ENCODE results near the gene CHMP4B. TPM values are rescaled to one million over a fixed set of nuclear protein-coding genes. Genes with fewer than 3 reads are reported as not detected.

The CHMP4B gene, protein sequence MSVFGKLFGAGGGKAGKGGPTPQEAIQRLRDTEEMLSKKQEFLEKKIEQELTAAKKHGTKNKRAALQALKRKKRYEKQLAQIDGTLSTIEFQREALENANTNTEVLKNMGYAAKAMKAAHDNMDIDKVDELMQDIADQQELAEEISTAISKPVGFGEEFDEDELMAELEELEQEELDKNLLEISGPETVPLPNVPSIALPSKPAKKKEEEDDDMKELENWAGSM
- total RNA-seq: 100 to 1,000 TPM; 105 to 108 TPM

DNA sequence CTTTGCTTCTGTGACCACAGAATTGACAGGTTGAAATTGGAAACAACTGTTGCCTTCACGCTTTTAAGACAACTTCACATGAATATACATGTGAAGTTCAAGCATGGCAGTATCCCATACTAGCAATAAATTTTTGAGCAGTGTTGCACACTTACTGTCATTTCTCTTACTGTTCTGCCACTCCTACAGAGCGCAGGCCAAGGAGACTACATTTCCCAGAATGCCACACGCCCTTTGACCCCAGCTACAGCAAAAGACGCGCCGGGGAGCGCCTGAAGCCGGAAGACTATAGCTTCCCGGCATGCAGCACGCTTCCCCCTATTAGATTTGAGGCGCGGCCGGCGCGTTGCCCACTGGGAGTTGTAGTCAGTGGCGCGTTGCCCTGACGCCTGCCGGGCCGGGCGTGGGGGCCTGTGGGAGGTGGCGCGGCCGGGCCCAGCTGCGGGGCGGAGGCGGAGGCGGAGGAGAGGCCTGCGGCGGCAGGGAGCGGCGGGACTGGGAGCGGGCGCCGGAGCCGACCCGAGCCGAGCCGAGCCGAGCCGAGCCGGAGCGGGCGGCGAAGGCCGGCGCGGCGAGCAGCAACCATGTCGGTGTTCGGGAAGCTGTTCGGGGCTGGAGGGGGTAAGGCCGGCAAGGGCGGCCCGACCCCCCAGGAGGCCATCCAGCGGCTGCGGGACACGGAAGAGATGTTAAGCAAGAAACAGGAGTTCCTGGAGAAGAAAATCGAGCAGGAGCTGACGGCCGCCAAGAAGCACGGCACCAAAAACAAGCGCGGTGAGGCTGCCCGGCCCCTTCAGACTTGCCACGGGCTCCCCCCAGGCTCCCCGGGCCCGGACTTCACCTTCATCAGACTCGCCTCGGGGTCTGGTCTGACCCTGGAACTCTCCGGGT is at the start of gene CHMP4B:
Gene CHMP4B, plus strand, starts transcription at position 464 of the 891 bp plus-strand sequence. Its CDS starts 121 bp downstream, at position 585.
- POLR2A ChIA-PET: interaction anchor here (0.8 to 0.9 kb wide), 2 partner anchors 48 to 301 kb away, joined by 3 to 4 read pairs; partner anchors contain the start of gene EIF2S2
- Mint-ChIP-seq H3K36me3 (ENCODE audit: low read depth) (peaks cover 37% of the 10 kb centered on the region), H3K4me3 (peak within 1 kb of the TSS; percentile 97), H3K27ac (peak within 1 kb of the TSS; percentile 95), H3K4me1 (peaks cover 43% of the 10 kb centered on the region), H3K27me3 (peaks cover 2% of the 10 kb centered on the region), H3K9me3 (no peaks in the 10 kb centered on the region)
- peak; percentile 99 for DNase-seq
- CTCF ChIA-PET: interaction anchor here (0.7 to 2.1 kb wide), 4 partner anchors 12 to 380 kb away, joined by 3 to 4 read pairs (median 4); no protein-coding TSS in a partner anchor

DNA sequence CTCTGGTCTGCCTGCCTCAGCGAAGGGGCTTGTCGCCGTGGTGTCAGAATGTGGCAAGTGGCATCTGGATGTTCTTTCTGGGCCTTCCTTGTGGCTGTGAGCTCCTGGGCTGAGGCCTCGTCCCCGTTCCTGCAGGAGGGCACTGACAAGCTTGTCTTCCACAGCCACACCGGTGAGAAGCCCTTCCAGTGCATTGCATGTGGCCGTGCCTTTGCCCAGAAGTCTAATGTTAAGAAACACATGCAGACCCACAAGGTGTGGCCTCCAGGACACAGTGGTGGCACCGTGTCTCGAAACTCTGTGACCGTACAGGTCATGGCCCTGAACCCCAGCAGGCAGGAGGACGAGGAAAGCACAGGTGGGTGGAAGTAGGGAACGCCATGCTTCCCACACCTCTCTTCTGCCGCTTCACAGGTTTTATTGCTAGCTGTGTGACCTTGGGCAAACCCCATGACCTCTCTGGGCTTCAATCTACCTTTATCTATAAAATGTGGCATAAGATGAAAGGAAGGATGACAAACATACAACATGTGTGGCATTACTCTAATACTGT is 49.4 kb upstream of the CHMP4B start:
- Mint-ChIP-seq H3K4me3 (no peak overlapping the region), H3K27ac (no peak overlapping the region), H3K4me1 (no peaks in the 10 kb centered on the region), H3K27me3 (no peaks in the 10 kb centered on the region), H3K36me3 (ENCODE audit: low read depth) (peaks cover 22% of the 10 kb centered on the region), H3K9me3 (peaks cover 5% of the 10 kb centered on the region)
- ChIA-PET CTCF (interaction anchor here (1.7 kb wide), 1 partner anchor 7 kb away, joined by 3 read pairs; no protein-coding TSS in a partner anchor), POLR2A (no interaction called here)
- DNase-seq: no peak

- DNase-seq: no peak
- ChIA-PET POLR2A (no interaction called here), CTCF (no interaction called here)
- Mint-ChIP-seq H3K36me3 (ENCODE audit: low read depth) (peaks cover 6% of the 10 kb centered on the region), H3K27me3 (no peaks in the 10 kb centered on the region), H3K4me3 (no peak overlapping the region), H3K9me3 (no peaks in the 10 kb centered on the region), H3K4me1 (peaks cover 6% of the 10 kb centered on the region), H3K27ac (no peak overlapping the region)
Measured at GRCh38 chr20:33765099-33765498, 46.0 kb upstream of the CHMP4B start.

DNA sequence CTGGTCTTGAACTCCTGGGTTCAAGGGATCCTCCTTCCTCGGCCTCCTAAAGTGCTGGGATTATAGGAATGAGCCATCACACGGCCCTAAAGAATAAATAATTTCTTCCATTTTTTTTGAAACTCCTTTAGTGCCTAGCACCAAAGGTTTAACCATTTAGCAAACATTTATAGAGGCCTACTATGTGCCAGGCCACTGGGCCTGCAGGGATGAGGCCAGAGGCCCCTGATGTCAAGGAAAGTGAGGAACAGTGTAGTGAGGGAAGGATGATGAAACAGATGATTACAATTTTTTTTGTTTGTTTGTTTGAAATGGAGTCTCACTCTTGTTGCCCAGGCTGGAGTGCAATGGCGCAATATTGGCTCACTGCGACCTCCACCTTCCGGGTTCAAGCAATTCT is 45.6 kb upstream of the CHMP4B start:
- ChIA-PET POLR2A (no interaction called here), CTCF (no interaction called here)
- Mint-ChIP-seq H3K27ac (no peak overlapping the region), H3K9me3 (no peaks in the 10 kb centered on the region), H3K36me3 (ENCODE audit: low read depth) (peaks cover 5% of the 10 kb centered on the region), H3K4me3 (no peak overlapping the region), H3K27me3 (no peaks in the 10 kb centered on the region), H3K4me1 (peaks cover 6% of the 10 kb centered on the region)
- DNase-seq: no peak

- peaks cover 6% of the 10 kb centered on the region for H3K4me1 Mint-ChIP-seq
- H3K36me3 Mint-ChIP-seq (ENCODE audit: low read depth): peaks cover 4% of the 10 kb centered on the region
- CTCF ChIA-PET: interaction anchor here (0.6 kb wide), 1 partner anchor 244 kb away, joined by 4 read pairs; no protein-coding TSS in a partner anchor
- no peaks in the 10 kb centered on the region for H3K27me3 Mint-ChIP-seq
- H3K27ac Mint-ChIP-seq: no peak overlapping the region
- no peak overlapping the region for H3K4me3 Mint-ChIP-seq
- no peak for DNase-seq
- POLR2A ChIA-PET: no interaction called here
- H3K9me3 Mint-ChIP-seq: no peaks in the 10 kb centered on the region
Measured at GRCh38 chr20:33766686-33767085, 44.5 kb upstream of the CHMP4B start.

DNA sequence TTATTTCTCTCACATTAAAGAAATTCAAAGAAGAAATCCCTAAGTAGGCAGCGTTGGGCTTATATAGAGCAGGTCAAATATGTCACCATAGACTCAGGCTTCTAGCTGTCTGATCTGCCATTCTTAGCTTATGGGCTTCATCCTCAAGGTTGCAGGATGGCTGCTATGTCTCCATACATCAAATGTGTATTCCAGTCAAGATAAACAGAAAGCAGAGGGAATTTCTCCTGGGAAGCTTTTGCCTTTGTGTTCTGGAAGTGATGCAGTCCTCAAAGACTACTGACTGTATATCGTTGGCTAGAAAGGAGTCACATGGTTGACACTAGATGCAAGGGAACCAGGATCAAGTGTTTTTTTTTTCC is 43.4 kb upstream of the CHMP4B start:
- peaks cover 7% of the 10 kb centered on the region for H3K36me3 Mint-ChIP-seq (ENCODE audit: low read depth)
- no peaks in the 10 kb centered on the region for H3K27me3 Mint-ChIP-seq
- POLR2A ChIA-PET: no interaction called here
- H3K4me3 Mint-ChIP-seq: no peak overlapping the region
- DNase-seq: no peak
- peaks cover 6% of the 10 kb centered on the region for H3K4me1 Mint-ChIP-seq
- CTCF ChIA-PET: interaction anchor here (0.5 kb wide), 1 partner anchor 43 kb away, joined by 4 read pairs; no protein-coding TSS in a partner anchor
- no peaks in the 10 kb centered on the region for H3K9me3 Mint-ChIP-seq
- H3K27ac Mint-ChIP-seq: no peak overlapping the region

- DNase-seq: no peak
- ChIA-PET POLR2A (interaction anchor here (0.6 kb wide), 1 partner anchor 438 kb away, joined by 3 read pairs; no protein-coding TSS in a partner anchor), CTCF (interaction anchor here (1.4 kb wide), 1 partner anchor 8 kb away, joined by 3 read pairs; no protein-coding TSS in a partner anchor)
Measured at GRCh38 chr20:33769043-33769442, 42.1 kb upstream of the CHMP4B start.

GRCh38 chr20:33770005-33770404 is 41.1 kb upstream of the CHMP4B start:
- CTCF ChIA-PET: no interaction called here
- POLR2A ChIA-PET: no interaction called here
- DNase-seq: no peak

More at GRCh38 chr20:33769043-33769442, 42.1 kb upstream of the CHMP4B start:
- Mint-ChIP-seq H3K4me1 (peaks cover 6% of the 10 kb centered on the region), H3K4me3 (no peak overlapping the region), H3K9me3 (no peaks in the 10 kb centered on the region), H3K27ac (no peak overlapping the region), H3K36me3 (ENCODE audit: low read depth) (peaks cover 7% of the 10 kb centered on the region), H3K27me3 (no peaks in the 10 kb centered on the region)

GRCh38 chr20:33771938-33772337 is 39.2 kb upstream of the CHMP4B start:
- Mint-ChIP-seq H3K36me3 (ENCODE audit: low read depth) (peaks cover 9% of the 10 kb centered on the region), H3K27ac (no peak overlapping the region), H3K27me3 (no peaks in the 10 kb centered on the region), H3K4me3 (no peak overlapping the region), H3K9me3 (no peaks in the 10 kb centered on the region), H3K4me1 (peaks cover 6% of the 10 kb centered on the region)
- ChIA-PET CTCF (interaction anchor here (0.5 to 0.6 kb wide), 2 partner anchors 21 to 34 kb away, joined by 3 to 4 read pairs; no protein-coding TSS in a partner anchor), POLR2A (no interaction called here)
- DNase-seq: no peak

More at GRCh38 chr20:33770005-33770404, 41.1 kb upstream of the CHMP4B start:
- H3K36me3 Mint-ChIP-seq (ENCODE audit: low read depth): peaks cover 9% of the 10 kb centered on the region
- H3K4me1 Mint-ChIP-seq: peaks cover 6% of the 10 kb centered on the region
- no peak overlapping the region for H3K27ac Mint-ChIP-seq
- no peaks in the 10 kb centered on the region for H3K9me3 Mint-ChIP-seq
- H3K4me3 Mint-ChIP-seq: no peak overlapping the region
- H3K27me3 Mint-ChIP-seq: no peaks in the 10 kb centered on the region

GRCh38 chr20:33772439-33772838 is 38.7 kb upstream of the CHMP4B start:
- no peaks in the 10 kb centered on the region for H3K9me3 Mint-ChIP-seq
- H3K4me1 Mint-ChIP-seq: peaks cover 6% of the 10 kb centered on the region

GRCh38 chr20:33773412-33774089 is 37.6 kb upstream of the CHMP4B start:
- Mint-ChIP-seq H3K4me1 (peaks cover 6% of the 10 kb centered on the region), H3K4me3 (no peak overlapping the region), H3K27me3 (no peaks in the 10 kb centered on the region), H3K36me3 (ENCODE audit: low read depth) (peaks cover 7% of the 10 kb centered on the region), H3K27ac (no peak overlapping the region), H3K9me3 (no peaks in the 10 kb centered on the region)
- DNase-seq: no peak
- ChIA-PET CTCF (no interaction called here), POLR2A (no interaction called here)

More at GRCh38 chr20:33772439-33772838, 38.7 kb upstream of the CHMP4B start:
- no peak for DNase-seq
- H3K36me3 Mint-ChIP-seq (ENCODE audit: low read depth): peaks cover 9% of the 10 kb centered on the region
- no peaks in the 10 kb centered on the region for H3K27me3 Mint-ChIP-seq
- ChIA-PET CTCF (interaction anchor here (0.5 to 0.6 kb wide), 3 partner anchors 20 to 400 kb away, joined by 3 to 4 read pairs (median 3); no protein-coding TSS in a partner anchor), POLR2A (no interaction called here)
- H3K4me3 Mint-ChIP-seq: no peak overlapping the region
- H3K27ac Mint-ChIP-seq: no peak overlapping the region

- Mint-ChIP-seq H3K9me3 (peaks cover 3% of the 10 kb centered on the region), H3K27ac (peak overlapping the region; percentile 9), H3K27me3 (no peaks in the 10 kb centered on the region), H3K36me3 (ENCODE audit: low read depth) (peaks cover 11% of the 10 kb centered on the region), H3K4me1 (peaks cover 19% of the 10 kb centered on the region), H3K4me3 (no peak overlapping the region)
- no peak for DNase-seq
- ChIA-PET POLR2A (no interaction called here), CTCF (no interaction called here)
Measured at GRCh38 chr20:33777816-33778215, 33.3 kb upstream of the CHMP4B start.
